HG03342 (cell line): Measurements from ENCODE around the gene PARVB.

Experiments
- ATAC-seq: cut with Tn5 transposase; IDR thresholded peaks from one replicate; pipeline ENCODE4 v1.9.1; 2021; ENCODE audit warnings: mild to moderate bottlenecking, moderate library complexity; ENCODE audit not compliant: unreplicated experiment

Gene PARVB

DNA sequence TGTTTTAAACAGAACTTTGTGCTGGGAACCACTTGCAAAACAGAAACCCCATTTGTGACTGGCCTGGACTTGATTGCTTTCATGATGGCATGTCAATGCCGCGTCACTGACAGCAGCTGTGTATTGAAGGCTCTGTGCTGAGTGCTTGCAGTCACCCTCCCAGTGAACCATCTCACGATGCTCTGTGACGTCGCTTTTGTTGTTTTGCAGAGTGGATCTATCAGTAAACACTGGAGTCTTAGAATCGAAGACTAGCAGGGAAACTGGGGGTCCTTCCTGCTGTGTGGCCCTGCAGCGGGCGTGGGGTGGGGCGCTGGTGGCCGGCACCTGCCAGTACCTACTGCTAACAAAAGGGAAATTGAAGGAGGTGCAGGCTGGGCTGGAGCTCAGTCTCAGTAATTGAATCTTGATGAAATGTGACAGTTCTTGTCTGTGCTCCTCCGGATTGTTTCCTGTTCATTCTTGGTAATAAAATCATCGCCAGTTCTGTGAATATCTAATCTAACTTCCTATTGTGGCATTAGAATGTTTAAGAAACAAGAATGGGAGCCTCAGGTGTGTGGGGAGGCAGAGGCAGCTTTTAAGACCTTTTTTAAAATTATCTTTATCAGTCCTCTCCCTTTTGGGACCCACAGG is 106.1 kb downstream of the PARVB start:
- ATAC-seq: no peak

DNA sequence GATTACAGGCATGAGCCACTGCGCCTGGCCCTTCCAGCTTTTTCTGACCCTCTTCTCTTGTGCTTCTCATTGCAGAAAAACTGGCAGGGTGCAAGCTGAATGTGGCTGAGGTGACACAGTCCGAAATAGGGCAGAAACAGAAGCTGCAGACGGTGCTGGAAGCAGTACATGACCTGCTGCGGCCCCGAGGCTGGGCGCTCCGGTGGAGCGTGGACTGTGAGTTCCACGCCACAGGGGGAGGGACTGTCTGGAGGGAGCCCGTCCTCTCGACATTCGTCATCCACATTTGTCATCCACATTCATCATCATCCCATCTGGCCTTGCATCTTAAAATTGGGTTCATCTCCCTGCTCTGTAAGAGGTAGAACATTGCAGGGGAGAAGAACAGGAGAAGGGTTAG is 107.3 kb downstream of the PARVB start:
- no peak for ATAC-seq

- ATAC-seq: no peak
Measured at GRCh38 chr22:44131989-44132685, 108.0 kb downstream of the PARVB start.

GRCh38 chr22:44132724-44133123 is 108.6 kb downstream of the PARVB start:
- ATAC-seq: no peak

- ATAC-seq: no peak
Measured at GRCh38 chr22:44133161-44133560, 109.1 kb downstream of the PARVB start.

DNA sequence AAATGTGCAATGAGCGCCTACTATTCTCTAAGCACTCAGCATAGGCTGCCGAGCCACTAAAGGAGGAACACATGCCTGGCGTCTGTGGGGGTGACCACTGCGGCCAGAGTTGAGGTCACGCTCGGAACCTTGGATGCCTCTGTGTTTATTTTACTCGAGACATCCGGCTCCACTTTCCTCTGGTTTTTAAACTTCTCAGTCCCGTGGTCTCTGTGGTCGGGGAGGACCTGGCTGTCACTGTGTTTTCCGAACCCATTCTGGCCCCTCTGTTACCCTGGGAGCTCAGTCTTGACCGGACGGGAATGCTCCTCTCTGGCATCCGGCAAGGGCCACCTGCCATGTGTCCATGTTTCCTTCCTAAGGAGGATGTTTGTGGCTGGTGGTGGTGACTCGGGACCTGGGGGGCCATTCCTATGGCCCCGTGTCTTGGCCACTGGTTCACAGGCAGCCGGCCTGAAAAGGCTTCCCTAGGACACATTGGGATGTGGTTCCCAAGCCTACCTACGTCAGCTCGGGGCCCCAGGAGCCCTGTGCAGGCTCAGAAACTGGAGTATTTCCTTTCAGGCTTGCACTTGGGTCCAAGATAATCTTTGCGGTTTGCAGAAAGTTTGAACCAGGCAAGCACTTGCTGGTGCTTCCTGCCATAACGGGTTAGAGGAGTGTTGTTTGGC is 109.9 kb downstream of the PARVB start:
- no peak for ATAC-seq

- ATAC-seq: no peak
Measured at GRCh38 chr22:44136112-44136511, 112.0 kb downstream of the PARVB start.

GRCh38 chr22:44136786-44137185 is 112.7 kb downstream of the PARVB start:
- no peak for ATAC-seq

GRCh38 chr22:44137415-44137814 is 113.3 kb downstream of the PARVB start:
- ATAC-seq: no peak

DNA sequence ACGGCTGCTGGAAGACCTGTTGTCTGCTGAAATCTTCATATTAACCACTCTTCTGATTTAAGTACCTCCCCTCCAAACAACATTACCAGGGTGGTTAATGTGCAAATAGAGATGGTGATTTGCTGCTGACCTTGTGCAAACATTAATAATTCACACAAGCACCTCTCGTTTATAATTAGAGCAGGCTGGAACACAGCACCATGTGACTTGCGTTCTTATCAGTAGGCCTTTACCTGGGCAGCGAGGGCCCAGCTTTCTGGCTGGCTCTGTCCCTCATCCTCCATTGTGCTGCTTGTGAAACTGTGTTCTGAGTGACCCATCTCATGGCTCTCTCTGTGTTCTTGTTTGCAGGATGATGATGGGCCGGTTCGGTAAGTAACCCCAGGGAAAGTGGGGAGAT is 115.7 kb downstream of the PARVB start:
- no peak for ATAC-seq

DNA sequence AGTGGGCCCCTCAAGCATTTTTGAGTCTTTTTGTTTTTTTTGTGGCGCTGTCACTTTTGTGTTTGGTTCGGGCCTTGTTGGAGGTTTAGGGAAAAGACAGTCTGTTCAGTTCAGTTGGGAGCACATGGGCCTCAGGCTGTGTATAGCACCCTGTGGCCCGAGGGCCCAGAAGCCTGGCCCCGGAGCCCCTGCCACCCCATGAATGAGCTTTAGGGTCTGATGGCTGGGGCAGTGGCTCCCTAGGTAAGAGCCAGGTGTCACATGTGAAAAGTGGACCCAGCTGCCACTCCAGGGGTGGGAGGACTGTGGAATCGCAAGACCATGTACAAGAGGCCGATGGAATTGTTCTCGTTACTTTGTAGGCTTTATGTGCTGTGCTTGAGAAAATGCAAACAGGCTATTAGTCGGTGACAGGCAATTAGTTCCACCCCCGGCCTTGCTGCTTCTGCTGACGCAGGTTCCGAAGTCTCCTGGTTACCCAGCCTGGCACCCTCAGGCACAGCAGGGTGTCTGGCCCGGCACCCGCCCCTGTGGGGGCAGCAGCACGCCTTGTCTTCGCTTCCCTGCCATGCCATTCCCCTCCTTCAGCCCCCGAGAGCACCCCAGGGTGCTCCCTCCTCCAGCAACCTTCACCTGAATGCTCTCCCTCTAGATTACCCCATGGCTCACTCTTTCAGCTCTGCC is 118.5 kb downstream of the PARVB start:
- ATAC-seq: no peak

GRCh38 chr22:44143105-44143474 is 119.0 kb downstream of the PARVB start:
- ATAC-seq: no peak

- ATAC-seq: no peak
Measured at GRCh38 chr22:44143579-44143978, 119.5 kb downstream of the PARVB start.

- no peak for ATAC-seq
Measured at GRCh38 chr22:44144046-44144569, 120.0 kb downstream of the PARVB start.

- ATAC-seq: no peak
Measured at GRCh38 chr22:44145544-44145943, 121.4 kb downstream of the PARVB start.

GRCh38 chr22:44146088-44146861 is 122.2 kb downstream of the PARVB start:
- no peak for ATAC-seq

GRCh38 chr22:44147008-44147645 is 123.0 kb downstream of the PARVB start:
- no peak for ATAC-seq

GRCh38 chr22:44147821-44148574 is 123.9 kb downstream of the PARVB start:
- ATAC-seq: no peak

GRCh38 chr22:44151676-44152075 is 127.6 kb downstream of the PARVB start:
- ATAC-seq: no peak
